Measurements from ENCODE around the gene IKBKG.

Gene IKBKG

DNA sequence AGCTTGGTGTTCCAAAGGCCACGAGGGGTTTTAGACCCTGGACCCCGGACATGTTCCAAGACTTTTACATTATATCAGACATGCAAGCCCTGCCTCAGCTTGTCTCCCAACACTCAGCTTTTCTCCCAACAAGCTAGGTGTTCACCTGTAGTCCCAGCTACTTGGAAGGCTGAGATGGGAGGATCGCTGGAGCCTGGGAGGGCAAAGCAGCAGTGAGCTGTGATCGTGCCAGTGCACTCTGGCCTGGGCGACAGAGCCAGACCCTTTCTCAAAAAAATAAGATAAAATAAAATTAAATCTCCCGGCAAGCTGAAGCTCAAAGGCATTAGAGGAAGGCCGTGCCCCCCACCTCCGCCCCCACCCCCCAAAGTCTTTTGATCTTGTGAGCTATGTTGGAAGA is 51.2 kb downstream of the IKBKG start:
- H3K4me3 ChIP-seq (ENCODE audit: low read depth, low read length), result no peak overlapping the region
- ChIA-PET POLR2A (no interaction called here), CTCF (interaction anchor here (1.1 kb wide), 1 partner anchor 13 kb away, joined by 3 read pairs; no protein-coding TSS in a partner anchor)
- TF ChIP-seq, protein P1, sequence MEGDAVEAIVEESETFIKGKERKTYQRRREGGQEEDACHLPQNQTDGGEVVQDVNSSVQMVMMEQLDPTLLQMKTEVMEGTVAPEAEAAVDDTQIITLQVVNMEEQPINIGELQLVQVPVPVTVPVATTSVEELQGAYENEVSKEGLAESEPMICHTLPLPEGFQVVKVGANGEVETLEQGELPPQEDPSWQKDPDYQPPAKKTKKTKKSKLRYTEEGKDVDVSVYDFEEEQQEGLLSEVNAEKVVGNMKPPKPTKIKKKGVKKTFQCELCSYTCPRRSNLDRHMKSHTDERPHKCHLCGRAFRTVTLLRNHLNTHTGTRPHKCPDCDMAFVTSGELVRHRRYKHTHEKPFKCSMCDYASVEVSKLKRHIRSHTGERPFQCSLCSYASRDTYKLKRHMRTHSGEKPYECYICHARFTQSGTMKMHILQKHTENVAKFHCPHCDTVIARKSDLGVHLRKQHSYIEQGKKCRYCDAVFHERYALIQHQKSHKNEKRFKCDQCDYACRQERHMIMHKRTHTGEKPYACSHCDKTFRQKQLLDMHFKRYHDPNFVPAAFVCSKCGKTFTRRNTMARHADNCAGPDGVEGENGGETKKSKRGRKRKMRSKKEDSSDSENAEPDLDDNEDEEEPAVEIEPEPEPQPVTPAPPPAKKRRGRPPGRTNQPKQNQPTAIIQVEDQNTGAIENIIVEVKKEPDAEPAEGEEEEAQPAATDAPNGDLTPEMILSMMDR (IDR thresholded peaks at IDR 0.05; ENCODE audit: insufficient read depth, low read length, missing control alignments), result no peak
- DNase-seq (ENCODE audit: low read depth, low spot score), result no peak

DNA sequence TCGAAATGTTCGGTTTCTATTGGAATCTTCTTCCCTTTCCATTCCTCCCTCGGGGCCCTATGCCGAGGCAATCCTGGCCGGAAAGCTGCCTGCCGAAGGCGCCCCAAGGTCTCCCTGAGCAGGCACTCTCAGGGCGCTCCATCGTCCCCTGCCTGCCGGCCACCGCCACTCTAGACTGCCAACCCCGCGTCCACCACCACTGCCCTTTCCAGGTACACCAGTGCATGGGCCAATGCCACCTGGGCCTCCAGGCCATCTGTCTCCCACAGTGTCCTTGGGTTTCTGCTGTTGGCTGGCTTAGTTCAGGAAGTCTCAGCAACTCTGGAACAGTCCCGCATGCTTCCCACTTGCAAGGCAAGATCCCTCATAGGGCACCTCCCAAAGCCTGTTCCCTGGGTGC is 52.1 kb downstream of the IKBKG start:
- ChIA-PET POLR2A (no interaction called here), CTCF (interaction anchor here (1.1 kb wide), 1 partner anchor 12 kb away, joined by 3 read pairs; no protein-coding TSS in a partner anchor)
- TF ChIP-seq, protein P1 (IDR thresholded peaks at IDR 0.05; ENCODE audit: insufficient read depth, low read length, missing control alignments), result no peak
- H3K4me3 ChIP-seq (ENCODE audit: low read depth, low read length), result no peak overlapping the region
- no peak for DNase-seq (ENCODE audit: low read depth, low spot score)

DNA sequence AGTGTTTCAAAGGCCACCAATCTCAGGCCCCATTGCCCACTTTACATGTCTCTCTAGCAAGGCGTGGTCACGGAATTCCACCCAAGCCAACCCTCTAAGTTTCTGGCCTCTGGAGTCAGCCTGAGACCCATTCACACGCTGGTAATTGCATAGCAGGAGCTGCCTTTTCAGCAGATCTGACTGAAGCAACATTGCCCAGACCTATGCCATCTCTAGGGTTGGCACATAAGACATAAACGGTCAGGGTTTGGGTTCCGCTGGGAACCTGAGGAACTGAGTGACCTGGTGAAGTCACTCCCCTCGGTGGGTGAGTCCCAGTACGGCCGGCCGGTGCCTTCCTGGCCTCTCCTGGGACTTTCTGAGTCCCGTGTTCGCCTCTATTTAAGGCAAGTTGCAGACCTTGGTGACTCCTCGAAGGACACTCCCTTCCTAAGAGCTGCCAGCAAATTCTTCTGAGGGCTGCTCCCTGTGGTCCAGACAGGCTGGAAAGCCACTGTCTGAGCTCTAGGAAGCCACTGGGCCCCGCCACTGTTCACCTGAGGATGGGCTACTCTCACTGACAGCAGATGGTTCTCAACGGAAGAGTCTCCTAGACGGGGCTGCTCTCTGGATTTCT is 53.4 kb downstream of the IKBKG start:
- ChIA-PET CTCF (interaction anchor here (1.2 kb wide), 1 partner anchor 198 kb away, joined by 3 read pairs; no protein-coding TSS in a partner anchor), POLR2A (no interaction called here)
- no peak overlapping the region for H3K4me3 ChIP-seq (ENCODE audit: low read depth, low read length)
- TF ChIP-seq, protein P1 (IDR thresholded peaks at IDR 0.05; ENCODE audit: insufficient read depth, low read length, missing control alignments), result no peak
- no peak for DNase-seq (ENCODE audit: low read depth, low spot score)

DNA sequence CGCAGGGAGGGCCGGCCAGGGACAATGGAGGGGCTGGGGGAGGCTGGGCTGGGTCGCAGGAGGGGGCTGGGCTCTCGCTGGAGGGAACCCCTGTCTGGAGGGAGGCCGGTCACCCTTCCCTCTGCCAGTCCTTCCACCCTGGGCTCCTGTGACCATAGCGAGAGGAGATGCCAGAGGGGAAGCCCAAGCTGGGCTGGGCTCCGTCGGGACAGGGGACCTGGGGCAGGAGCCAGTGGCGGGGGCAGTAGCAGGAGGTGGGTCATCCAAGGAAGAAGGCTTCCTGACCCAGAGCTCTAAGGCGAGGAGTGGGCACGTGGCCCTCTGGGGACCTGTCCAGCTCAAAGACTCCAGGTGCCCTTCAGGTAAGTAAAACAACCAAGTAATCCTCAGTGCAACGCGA is 54.8 kb downstream of the IKBKG start:
- no peak overlapping the region for H3K4me3 ChIP-seq (ENCODE audit: low read depth, low read length)
- ChIA-PET CTCF (interaction anchor here (1.2 to 2.5 kb wide), 2 partner anchors 147 to 196 kb away, joined by 3 to 9 read pairs; no protein-coding TSS in a partner anchor), POLR2A (no interaction called here)
- no peak for DNase-seq (ENCODE audit: low read depth, low spot score)
- TF ChIP-seq, protein P1 (IDR thresholded peaks at IDR 0.05; ENCODE audit: insufficient read depth, low read length, missing control alignments), result no peak

DNA sequence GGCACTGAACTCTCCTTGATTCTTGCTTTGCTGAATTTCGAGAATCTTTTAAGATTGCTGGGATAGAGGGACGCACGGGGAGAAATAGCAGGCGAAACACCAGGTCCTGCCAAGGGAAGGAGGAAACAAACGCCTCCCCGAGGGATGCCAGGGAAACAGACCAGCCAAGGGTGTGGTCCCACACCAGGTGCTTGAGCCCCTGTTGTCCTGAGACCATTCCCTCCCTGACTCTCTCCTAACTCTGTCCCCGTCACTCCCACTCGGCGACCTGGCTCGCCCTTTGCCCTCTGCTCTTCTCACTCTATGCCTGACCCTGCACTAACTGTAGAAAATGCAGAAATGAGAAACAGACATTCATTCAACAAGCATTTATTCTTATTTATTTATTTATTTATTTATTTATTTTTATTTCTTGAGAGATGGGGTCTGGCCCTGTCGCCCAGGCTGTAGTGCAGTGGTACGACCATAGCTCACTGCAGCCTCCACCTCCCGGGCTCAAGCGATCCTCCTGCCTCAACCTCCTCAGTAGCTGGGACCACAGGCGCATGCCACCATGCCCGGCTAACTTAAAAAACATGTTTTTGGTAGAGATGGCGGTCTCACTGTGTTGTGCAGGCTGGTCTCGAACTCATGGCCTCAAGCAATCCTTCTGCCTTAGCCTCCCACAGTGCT is 55.5 kb downstream of the IKBKG start:
- H3K4me3 ChIP-seq (ENCODE audit: low read depth, low read length), result no peak overlapping the region
- POLR2A ChIA-PET, result no interaction called here
- CTCF ChIA-PET, result interaction anchor here (2.5 kb wide), 1 partner anchor 146 kb away, joined by 9 read pairs; no protein-coding TSS in a partner anchor
- DNase-seq (ENCODE audit: low read depth, low spot score), result no peak
- TF ChIP-seq, protein P1 (IDR thresholded peaks at IDR 0.05; ENCODE audit: insufficient read depth, low read length, missing control alignments), result no peak

Measured in AG04449 (cell line).